HG02970 (cell line): Measurements from ENCODE around the gene C12orf42.

ENCODE experiments used
- ATAC-seq: cut with Tn5 transposase; IDR thresholded peaks from one replicate; pipeline ENCODE4 v1.9.1; 2021; ENCODE audit warnings: mild to moderate bottlenecking, moderate library complexity, moderate number of reproducible peaks; ENCODE audit not compliant: unreplicated experiment, low FRiP score

C12orf42 gene

DNA sequence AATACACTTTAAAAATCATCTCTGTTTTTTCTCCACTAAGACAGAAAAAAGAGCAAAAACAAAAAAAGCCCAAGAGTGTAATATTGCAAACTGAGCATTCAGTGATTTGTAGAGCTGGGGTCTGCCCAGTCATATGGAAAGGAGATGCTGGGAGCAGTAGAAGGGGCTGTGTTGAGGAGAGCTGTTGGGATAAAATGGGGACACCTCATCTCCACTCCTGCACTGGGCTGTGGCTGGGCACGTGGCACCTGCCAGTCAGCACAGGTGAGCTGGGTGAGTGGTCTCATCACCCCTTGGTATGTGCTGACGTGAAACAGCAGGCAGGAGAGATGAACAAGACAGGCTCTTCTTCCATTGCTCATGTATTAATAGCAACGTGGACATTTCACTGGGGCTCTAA lies 217.4 kb downstream of the C12orf42 start:
- no peak for ATAC-seq

DNA sequence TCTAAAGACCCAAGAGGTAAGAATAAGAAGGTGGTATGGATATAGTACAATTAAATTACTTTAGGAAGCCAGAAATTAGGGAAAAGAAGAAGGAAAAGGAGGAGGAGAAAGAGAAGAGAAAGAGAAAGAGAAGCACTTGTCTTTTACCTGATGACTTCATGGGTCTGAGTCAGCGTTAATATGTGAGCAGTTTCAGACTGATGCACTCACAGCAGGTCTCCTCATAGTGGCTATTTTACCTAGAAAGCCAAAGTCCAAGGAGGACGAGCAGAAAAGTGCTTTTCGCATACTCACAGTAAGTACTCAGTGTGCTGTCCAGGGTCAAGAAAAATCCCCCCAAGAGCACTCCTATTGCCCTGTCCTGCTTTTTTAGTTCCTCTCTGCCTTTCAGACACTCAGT lies 222.1 kb downstream of the C12orf42 start:
- ATAC-seq, result no peak

DNA sequence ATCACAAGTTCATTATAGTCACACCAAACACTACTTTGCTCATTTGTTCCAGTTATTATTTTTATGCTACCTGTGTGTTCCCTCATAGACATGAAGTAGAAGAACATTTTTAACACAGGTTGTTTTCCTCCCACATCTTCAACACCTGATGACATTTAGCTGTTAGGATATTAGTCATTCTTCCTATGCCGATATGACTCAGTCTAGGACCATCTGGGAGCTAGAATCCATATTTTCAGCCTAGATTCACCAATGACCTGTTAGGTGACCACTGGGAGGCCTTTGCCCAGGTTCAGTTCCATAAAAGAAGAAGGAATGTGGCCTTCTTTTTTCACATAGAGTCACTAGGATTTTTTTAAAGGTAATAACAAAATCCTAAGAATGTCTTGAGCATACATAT lies 222.8 kb downstream of the C12orf42 start:
- ATAC-seq, result no peak

DNA sequence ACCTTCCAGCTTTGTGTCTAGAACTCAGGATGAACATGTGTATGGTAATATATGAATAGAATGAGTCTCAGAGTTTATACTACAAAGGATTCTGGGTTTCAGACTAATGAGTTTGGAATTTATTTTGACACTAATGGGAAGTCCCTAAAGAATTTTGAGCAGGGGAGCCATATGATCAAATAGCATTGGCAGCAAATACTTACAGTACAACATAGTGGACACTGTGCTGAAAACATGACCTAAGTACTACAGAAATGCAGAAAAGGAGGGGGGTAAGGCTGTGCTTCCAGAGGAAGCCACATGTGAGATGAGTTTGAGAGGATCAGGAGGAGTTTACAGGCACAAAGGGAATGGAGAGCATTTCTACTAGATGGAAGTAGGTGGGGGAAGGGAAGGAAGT lies 225.8 kb downstream of the C12orf42 start:
- no peak for ATAC-seq

DNA sequence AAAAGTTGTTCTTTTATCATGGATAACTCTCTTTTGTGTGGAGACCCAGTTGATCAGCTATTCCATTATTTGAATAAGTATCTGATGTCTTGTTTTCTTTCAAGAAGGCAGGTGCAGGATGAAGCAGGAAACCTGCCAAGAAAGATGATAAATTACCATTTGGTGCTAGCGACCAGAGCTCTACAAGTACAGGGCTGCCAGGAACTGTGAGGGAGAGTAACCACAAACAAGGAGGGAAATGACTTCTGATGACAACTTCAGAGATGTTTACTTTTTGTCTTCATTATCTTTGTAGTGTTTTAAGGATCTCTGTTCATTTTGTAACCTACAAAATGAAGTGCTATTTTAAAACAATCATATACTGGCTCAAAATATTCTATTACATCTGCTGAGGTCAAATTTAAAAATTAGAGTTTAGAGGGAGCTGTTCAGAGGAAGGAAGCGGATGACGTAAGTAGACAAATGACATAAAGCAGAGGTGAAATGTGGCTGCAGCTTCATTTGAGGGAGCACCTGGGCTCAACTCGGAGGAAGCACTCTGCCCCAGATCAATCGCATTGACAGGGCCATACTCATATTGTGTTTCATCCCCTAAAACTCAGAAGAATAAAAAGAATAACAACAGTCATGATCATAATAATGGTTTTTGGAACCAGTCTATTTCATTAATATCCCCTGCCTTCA lies 226.8 kb downstream of the C12orf42 start:
- ATAC-seq, result no peak

DNA sequence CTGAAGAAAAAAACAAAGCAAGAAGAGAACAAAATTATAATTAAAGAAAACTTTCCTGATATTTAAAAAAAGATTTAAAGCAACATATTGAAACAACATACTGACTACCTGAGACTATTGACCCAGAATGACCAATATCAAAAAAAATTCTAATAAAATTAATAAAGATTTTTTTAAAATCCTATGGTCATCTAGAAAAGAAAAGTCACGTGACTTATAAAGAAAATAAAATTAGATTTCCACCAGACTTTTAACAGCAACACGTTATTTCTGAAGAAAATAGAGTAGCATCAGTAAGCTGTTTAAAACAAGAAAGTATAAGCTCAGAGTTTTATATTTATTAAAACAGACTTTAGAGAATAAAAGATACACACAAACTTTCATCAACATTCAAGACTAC lies 238.0 kb downstream of the C12orf42 start:
- ATAC-seq, result no peak
